K562 (cell line): ENCODE measurements around the gene TMOD3. TPM values are rescaled to one million over a fixed set of nuclear protein-coding genes. Genes with fewer than 3 reads are reported as not detected.

Source experiments
- BMI1 ChIP-seq: fragments of 150-350 bp; IDR thresholded peaks from 2 replicates; pipeline ENCODE4 v1.6.1; 2014; ENCODE audit warnings: low read length
- CBX8 ChIP-seq: fragments of 200-600 bp; sonication (generic); IDR thresholded peaks from 2 replicates; pipeline ENCODE4 v1.6.1; 2012; ENCODE audit warnings: borderline replicate concordance, mixed run types, low read depth, mild to moderate bottlenecking, moderate library complexity, mixed read lengths, low read length, control low read depth, inconsistent platforms; ENCODE audit not compliant: poor library complexity, severe bottlenecking; ENCODE audit errors: extremely low read depth
- ETS2 ChIP-seq: IDR thresholded peaks from 2 replicates; pipeline ENCODE4 v1.6.1; 2016; ENCODE audit warnings: borderline replicate concordance, missing genetic modification characterization, mild to moderate bottlenecking, moderate library complexity, missing compliant biosample characterization; ENCODE audit not compliant: poor library complexity, severe bottlenecking
- FIP1L1 ChIP-seq: fragments of 200-400 bp; formaldehyde crosslinking; IDR thresholded peaks from 2 replicates; pipeline ENCODE4 v1.6.1; 2018; ENCODE audit warnings: mild to moderate bottlenecking, low read depth, low read length; ENCODE audit not compliant: poor library complexity, severe bottlenecking
- FOXK2 ChIP-seq, 2 experiments: fragments of 450-650 bp; IDR thresholded peaks in 1 of 2; conservative IDR thresholded peaks in 1 of 2; 2 replicates each; pipeline ENCODE4 v1.6.1; 2016; ENCODE audit warnings: low read depth in 2 of 2, mild to moderate bottlenecking in 1 of 2
- HNRNPK ChIP-seq: fragments of 200-400 bp; formaldehyde crosslinking; IDR thresholded peaks from one replicate; pipeline ENCODE4 v1.6.1; 2018; ENCODE audit warnings: mild to moderate bottlenecking, low read depth, low read length; ENCODE audit not compliant: poor library complexity, severe bottlenecking
- MAFF ChIP-seq: IDR thresholded peaks from 2 replicates; pipeline ENCODE4 v1.6.1; 2012; ENCODE audit warnings: low read length, improper control_type of control experiment
- MTA1 ChIP-seq: fragments of 450-650 bp; IDR thresholded peaks from 2 replicates; pipeline ENCODE4 v1.6.1; 2017; ENCODE audit warnings: borderline replicate concordance
- MXI1 ChIP-seq: IDR thresholded peaks from 2 replicates; pipeline ENCODE4 v1.6.1; 2011; ENCODE audit warnings: low read depth, mild to moderate bottlenecking, improper control_type of control experiment, low read length
- NELFE ChIP-seq: IDR thresholded peaks from 2 replicates; pipeline ENCODE4 v1.6.1; 2011; ENCODE audit warnings: mild to moderate bottlenecking; ENCODE audit not compliant: insufficient read depth, insufficient read length
- NFE2L1 ChIP-seq: fragments of 450-650 bp; IDR thresholded peaks from 2 replicates; pipeline ENCODE4 v1.6.1; 2016; ENCODE audit warnings: missing genetic modification characterization, low read depth, mild to moderate bottlenecking, missing compliant biosample characterization, moderate library complexity, borderline replicate concordance
- PHTF2 ChIP-seq: fragments of 250-450 bp; sonication (Bioruptor Pico); IDR thresholded peaks from 2 replicates; pipeline ENCODE4 v1.5.0; 2021; ENCODE audit warnings: mild to moderate bottlenecking
- POLR2AphosphoS5 ChIP-seq: IDR thresholded peaks from 2 replicates; pipeline ENCODE4 v1.6.1; 2011; ENCODE audit warnings: mild to moderate bottlenecking, low read depth, low read length, moderate library complexity; ENCODE audit not compliant: control insufficient read depth, insufficient read depth
- RBM15 ChIP-seq: fragments of 200-400 bp; formaldehyde crosslinking; IDR thresholded peaks from 2 replicates; pipeline ENCODE4 v1.6.1; 2018; ENCODE audit warnings: mild to moderate bottlenecking, low read length, moderate library complexity; ENCODE audit not compliant: insufficient read depth
- SAFB2 ChIP-seq: fragments of 200-400 bp; formaldehyde crosslinking; IDR thresholded peaks from 2 replicates; pipeline ENCODE4 v1.6.1; 2018; ENCODE audit warnings: borderline replicate concordance, low read length, low read depth, moderate library complexity; ENCODE audit not compliant: severe bottlenecking
- SIN3A ChIP-seq, 2 experiments: fragments of 150-350 bp in 1 of 2; IDR thresholded peaks; 2 replicates each; pipeline ENCODE4 v1.6.1; 2011 to 2016; ENCODE audit warnings: borderline replicate concordance in 2 of 2, low read depth in 2 of 2, low read length in 2 of 2, mild to moderate bottlenecking in 2 of 2, moderate library complexity in 2 of 2; ENCODE audit not compliant: control insufficient read depth in 1 of 2
- SMARCA5 ChIP-seq: fragments of 450-650 bp; IDR thresholded peaks from 2 replicates; pipeline ENCODE4 v1.6.1; 2016
- THAP7 ChIP-seq: fragments of 250-450 bp; sonication (Bioruptor Pico); IDR thresholded peaks from 2 replicates; pipeline ENCODE4 v1.5.0; 2021
- ZNF217 ChIP-seq: sonication (generic); formaldehyde crosslinking; IDR thresholded peaks from 2 replicates; pipeline ENCODE4 v1.8.0; 2022; ENCODE audit warnings: mild to moderate bottlenecking, missing genetic modification reagents
- ZNF311 ChIP-seq: fragments of 250-450 bp; sonication (Bioruptor Pico); IDR thresholded peaks from 2 replicates; pipeline ENCODE4 v1.4.0; 2020; ENCODE audit warnings: mild to moderate bottlenecking, moderate library complexity
- ZNF436 ChIP-seq: fragments of 250-450, 450-650 bp; sonication (Bioruptor Pico); formaldehyde crosslinking; IDR thresholded peaks from 2 replicates; pipeline ENCODE4 v1.7.0; 2020; ENCODE audit warnings: mild to moderate bottlenecking
- polyA plus RNA-seq, 8 experiments: library from polyadenylated mRNA; depleted of rRNA in 4 of 8; stranded (reverse) in 5 of 8; unstranded in 3 of 8; fragments of >200 nt; fragmentation: Nextera tagmentation in 2 of 8; fragmentation: Illumina TruSeq in 1 of 8; extraction: Ambion mirVana in 2 of 8; extraction: Trizol in 1 of 8; gene quantifications; 2 replicates each; pipeline versions ENCODE4 v1.2.1 to v1.2.3, GENCODE V29; 2011 to 2014; ENCODE audit warnings: inconsistent platforms in 1 of 8, missing spikeins in 1 of 8
- total RNA-seq, 7 experiments: library from RNA; depleted of rRNA in 6 of 7; stranded (reverse); fragments of >200 nt in 6 of 7; fragmentation: Illumina TruSeq in 2 of 7; extraction: Trizol in 2 of 7; gene quantifications; 2 replicates each; pipeline versions ENCODE4 v1.2.1 to v1.2.3, GENCODE V29; 2011 to 2021; ENCODE audit warnings: low replicate concordance in 1 of 7
- TF ChIP-seq, protein P1 (sequence below): fragments of 250-450 bp; sonication (Bioruptor Pico); IDR thresholded peaks from 2 replicates; pipeline ENCODE4 v1.5.0; 2020; ENCODE audit warnings: mild to moderate bottlenecking, borderline replicate concordance
- TF ChIP-seq, protein P2 (sequence below): fragments of 450-650 bp; formaldehyde crosslinking; IDR thresholded peaks from 2 replicates; pipeline ENCODE4 v1.4.0; 2020; ENCODE audit warnings: mild to moderate bottlenecking, moderate library complexity

The TMOD3 gene
- total and polyA plus RNA-seq, 9 of the 15 experiments (the other 6 are each of a cell fraction or from before 2014, with no cell fraction given) = 6.8 to 45.0 (median 30.9) TPM

DNA sequence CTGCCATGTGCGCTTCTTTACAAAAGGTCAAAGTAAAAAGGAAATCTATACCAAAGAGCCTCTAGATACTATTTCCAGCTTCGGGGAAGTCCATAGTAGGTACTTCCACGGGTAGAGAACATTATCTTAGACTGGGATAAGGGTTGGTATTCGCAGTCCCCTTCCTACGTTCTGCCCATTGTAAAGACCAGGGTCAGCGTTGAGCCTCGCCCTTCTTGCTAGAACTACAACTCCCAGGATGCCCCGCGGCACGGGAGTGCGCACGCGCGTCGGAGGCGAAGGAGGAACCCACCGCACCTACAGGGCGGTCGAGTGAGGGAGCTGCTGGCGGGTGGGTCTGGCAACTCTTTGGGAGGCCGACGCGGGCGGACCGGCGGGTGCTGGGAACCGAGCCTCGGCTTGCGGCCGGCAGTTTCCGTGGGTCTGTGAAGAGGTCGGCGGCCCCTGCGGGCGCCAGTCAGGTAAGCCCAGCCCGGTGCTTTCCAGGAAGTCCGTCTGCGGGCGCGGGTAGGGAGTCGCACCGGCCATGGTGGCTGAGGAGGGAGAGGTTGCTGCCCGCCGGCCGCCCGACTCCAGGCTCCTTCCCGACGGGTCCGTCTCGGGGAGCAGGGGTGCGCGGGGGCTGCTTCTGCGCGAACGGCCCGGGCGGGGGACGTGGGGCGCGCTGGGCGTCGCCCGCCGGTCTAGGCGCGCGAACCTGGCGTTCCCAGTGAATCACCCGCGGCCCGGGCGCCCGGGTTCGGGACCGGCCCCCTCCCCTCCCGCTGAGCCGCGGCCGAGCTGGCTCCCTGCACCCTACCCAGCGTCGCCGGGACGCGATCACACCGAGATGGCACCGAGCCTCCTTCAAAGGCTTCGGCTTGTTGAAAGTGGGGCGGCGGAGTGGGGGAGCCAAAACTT lies at the start of gene TMOD3 (continued):
- TF ChIP-seq, protein P1, sequence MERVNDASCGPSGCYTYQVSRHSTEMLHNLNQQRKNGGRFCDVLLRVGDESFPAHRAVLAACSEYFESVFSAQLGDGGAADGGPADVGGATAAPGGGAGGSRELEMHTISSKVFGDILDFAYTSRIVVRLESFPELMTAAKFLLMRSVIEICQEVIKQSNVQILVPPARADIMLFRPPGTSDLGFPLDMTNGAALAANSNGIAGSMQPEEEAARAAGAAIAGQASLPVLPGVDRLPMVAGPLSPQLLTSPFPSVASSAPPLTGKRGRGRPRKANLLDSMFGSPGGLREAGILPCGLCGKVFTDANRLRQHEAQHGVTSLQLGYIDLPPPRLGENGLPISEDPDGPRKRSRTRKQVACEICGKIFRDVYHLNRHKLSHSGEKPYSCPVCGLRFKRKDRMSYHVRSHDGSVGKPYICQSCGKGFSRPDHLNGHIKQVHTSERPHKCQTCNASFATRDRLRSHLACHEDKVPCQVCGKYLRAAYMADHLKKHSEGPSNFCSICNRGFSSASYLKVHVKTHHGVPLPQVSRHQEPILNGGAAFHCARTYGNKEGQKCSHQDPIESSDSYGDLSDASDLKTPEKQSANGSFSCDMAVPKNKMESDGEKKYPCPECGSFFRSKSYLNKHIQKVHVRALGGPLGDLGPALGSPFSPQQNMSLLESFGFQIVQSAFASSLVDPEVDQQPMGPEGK (CRISPR knock-in tag) = no peak
- TF ChIP-seq ZNF217 (CRISPR knock-in tag) (no peak), ETS2 (tag) (no peak), MTA1 (0 out of 2 replicates have a peak, but pooled peaks have one; percentile 5), MAFF (no peak), FIP1L1 (peak; percentile 74), ZNF436 (CRISPR knock-in tag) (no peak), SMARCA5 (no peak), SIN3A (IDR thresholded peaks at IDR 0.05; ENCODE audit: borderline replicate concordance in 2 of 2, control insufficient read depth in 1 of 2, low read depth in 2 of 2, low read length in 2 of 2) (peak; percentile 15 to 73; a peak in 2 of 4 replicates), NFE2L1 (tag) (no peak), FOXK2 (conservative IDR thresholded peaks at IDR 0.05 in 1 of 2, IDR thresholded peaks at IDR 0.05 in 1 of 2; ENCODE audit: low read depth in 2 of 2) (no peak), THAP7 (CRISPR knock-in tag) (no peak), NELFE (no peak), POLR2AphosphoS5 (peak; percentile 79), PHTF2 (CRISPR knock-in tag) (no peak), BMI1 (no peak), ZNF311 (CRISPR knock-in tag) (no peak), SAFB2 (no peak), HNRNPK (no peak), MXI1 (no peak), CBX8 (no peak), RBM15 (0 out of 2 replicates have a peak, but pooled peaks have one; percentile 46)
- TF ChIP-seq, protein P2, sequence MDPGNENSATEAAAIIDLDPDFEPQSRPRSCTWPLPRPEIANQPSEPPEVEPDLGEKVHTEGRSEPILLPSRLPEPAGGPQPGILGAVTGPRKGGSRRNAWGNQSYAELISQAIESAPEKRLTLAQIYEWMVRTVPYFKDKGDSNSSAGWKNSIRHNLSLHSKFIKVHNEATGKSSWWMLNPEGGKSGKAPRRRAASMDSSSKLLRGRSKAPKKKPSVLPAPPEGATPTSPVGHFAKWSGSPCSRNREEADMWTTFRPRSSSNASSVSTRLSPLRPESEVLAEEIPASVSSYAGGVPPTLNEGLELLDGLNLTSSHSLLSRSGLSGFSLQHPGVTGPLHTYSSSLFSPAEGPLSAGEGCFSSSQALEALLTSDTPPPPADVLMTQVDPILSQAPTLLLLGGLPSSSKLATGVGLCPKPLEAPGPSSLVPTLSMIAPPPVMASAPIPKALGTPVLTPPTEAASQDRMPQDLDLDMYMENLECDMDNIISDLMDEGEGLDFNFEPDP (CRISPR knock-in tag) = no peak
